Measurements from ENCODE around the gene IZUMO1.

DNA sequence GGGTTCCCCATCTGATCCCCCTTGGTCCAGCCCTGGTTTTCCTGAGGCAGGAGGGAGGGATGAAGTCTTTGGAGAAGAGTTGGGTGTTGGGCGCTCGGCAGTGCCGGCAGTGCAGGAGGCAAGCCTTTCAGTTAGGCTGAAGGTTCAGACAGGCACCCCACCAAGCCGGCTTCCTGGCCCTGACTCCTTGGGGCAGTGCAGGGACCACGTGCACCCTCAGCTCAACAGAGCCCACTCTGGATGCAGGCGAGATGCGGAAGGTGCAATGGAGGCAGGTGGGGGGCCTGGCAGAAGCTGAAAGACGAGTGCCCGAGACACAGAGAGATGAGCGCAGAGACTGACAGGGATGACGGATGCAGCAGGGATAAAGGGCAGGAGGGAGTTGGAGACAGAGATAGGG, 38.2 kb downstream of the IZUMO1 start:
- TF ChIP-seq, protein P1, sequence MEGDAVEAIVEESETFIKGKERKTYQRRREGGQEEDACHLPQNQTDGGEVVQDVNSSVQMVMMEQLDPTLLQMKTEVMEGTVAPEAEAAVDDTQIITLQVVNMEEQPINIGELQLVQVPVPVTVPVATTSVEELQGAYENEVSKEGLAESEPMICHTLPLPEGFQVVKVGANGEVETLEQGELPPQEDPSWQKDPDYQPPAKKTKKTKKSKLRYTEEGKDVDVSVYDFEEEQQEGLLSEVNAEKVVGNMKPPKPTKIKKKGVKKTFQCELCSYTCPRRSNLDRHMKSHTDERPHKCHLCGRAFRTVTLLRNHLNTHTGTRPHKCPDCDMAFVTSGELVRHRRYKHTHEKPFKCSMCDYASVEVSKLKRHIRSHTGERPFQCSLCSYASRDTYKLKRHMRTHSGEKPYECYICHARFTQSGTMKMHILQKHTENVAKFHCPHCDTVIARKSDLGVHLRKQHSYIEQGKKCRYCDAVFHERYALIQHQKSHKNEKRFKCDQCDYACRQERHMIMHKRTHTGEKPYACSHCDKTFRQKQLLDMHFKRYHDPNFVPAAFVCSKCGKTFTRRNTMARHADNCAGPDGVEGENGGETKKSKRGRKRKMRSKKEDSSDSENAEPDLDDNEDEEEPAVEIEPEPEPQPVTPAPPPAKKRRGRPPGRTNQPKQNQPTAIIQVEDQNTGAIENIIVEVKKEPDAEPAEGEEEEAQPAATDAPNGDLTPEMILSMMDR (IDR thresholded peaks at IDR 0.05 in 4 of 5, conservative IDR thresholded peaks at IDR 0.05 in 1 of 5) = no peak
- TF ChIP-seq POLR2A (IDR thresholded peaks at IDR 0.05) = no peak

All from gastrocnemius medialis (tissue), 4 donors.